Prostate gland (tissue), 2 donors: ENCODE measurements around the gene MUC6. TPM values are rescaled to one million over a fixed set of nuclear protein-coding genes. Genes with fewer than 3 reads are reported as not detected.

Source experiments
- DNase-seq: peaks from one replicate; pipeline ENCODE4 v3.0.0-alpha.2; 2019; ENCODE audit warnings: low spot score
- H3K27ac ChIP-seq, 2 donors: fragments of 200-600 bp; sonication (generic); 2 replicates each; pipeline ENCODE4 v1.5.1; 2017 to 2019
- H3K27me3 ChIP-seq: fragments of 200-600 bp; sonication (generic); replicated peaks from 2 replicates; pipeline ENCODE4 v1.5.1; 2019; ENCODE audit not compliant: insufficient read depth
- H3K36me3 ChIP-seq, 2 donors: fragments of 200-600 bp; sonication (generic); 1 replicate in 1 of 2; 2 replicates in 1 of 2; pipeline versions ENCODE4 v1.5.1 to v1.8.1; 2017 to 2019
- H3K4me1 ChIP-seq: fragments of 200-600 bp; sonication (generic); replicated peaks from 2 replicates; pipeline ENCODE4 v1.5.1; 2019
- H3K4me3 ChIP-seq, 2 donors: fragments of 200-600 bp; sonication (generic); 2 replicates each; pipeline ENCODE4 v1.5.1; 2017 to 2019
- H3K9me3 ChIP-seq: fragments of 200-600 bp; sonication (generic); 2 replicates; pipeline ENCODE4 v1.5.1; 2017
- CTCF ChIP-seq, 4 experiments: fragments of 200-600 bp in 2 of 4; fragments of 450-650 bp in 2 of 4; sonication (generic) in 2 of 4; IDR thresholded peaks; 1 replicate in 3 of 4; 2 replicates in 1 of 4; pipeline ENCODE4 v1.5.1; 2016 to 2019; ENCODE audit warnings: antibody characterized with exemption in 4 of 4, mild to moderate bottlenecking in 2 of 4, moderate library complexity in 2 of 4
- POLR2A ChIP-seq: fragments of 450-650 bp; IDR thresholded peaks from one replicate; pipeline ENCODE4 v1.6.1; 2016; ENCODE audit warnings: antibody characterized with exemption, mild to moderate bottlenecking
- POLR2AphosphoS5 ChIP-seq: sonication (generic); formaldehyde crosslinking; IDR thresholded peaks from one replicate; pipeline ENCODE4 v1.6.1; 2017; ENCODE audit warnings: antibody characterized with exemption
- WGBS: methylation state at CpG from one replicate; pipeline ENCODE4 v1.1.5; 2018; 5-methylcytosine and 5-hydroxymethylcytosine counted together
- intact Hi-C: fragments of 100-400 bp; cut with DNase I; formaldehyde crosslinking; loops from one replicate; pipeline ENCODE4 v1.14.2; 2022
- total RNA-seq, 2 donors: library from RNA; depleted of rRNA; stranded (reverse); fragments of >200 nt; gene quantifications; one replicate each; pipeline ENCODE4 v1.1.0, GENCODE V29; 2016

The MUC6 gene
- total RNA-seq, 2 donors from 2014 or later = 0.74 to 2.3 TPM

- Histone ChIP-seq H3K4me1 (no peaks in the 10 kb centered on the region), H3K36me3 (no peaks in the 10 kb centered on the region), H3K4me3 (no peak overlapping the region), H3K27ac (no peak overlapping the region), H3K27me3 (no peaks in the 10 kb centered on the region), H3K9me3 (no peaks in the 10 kb centered on the region)
- WGBS = 53% methylated on average over 20 of the region's 20 CpGs
- DNase-seq = no peak
- TF ChIP-seq CTCF (IDR thresholded peaks at IDR 0.05) (no peak), POLR2AphosphoS5 (no peak), POLR2A (no peak)
- intact Hi-C loops = no loop called here
Measured at GRCh38 chr11:1043563-1044096, 7.1 kb upstream of the MUC6 start.

- H3K27me3 ChIP-seq = no peaks in the 10 kb centered on the region
- DNase-seq = no peak
- no peaks in the 10 kb centered on the region for H3K4me1 ChIP-seq
- H3K36me3 ChIP-seq = no peaks in the 10 kb centered on the region
- no peaks in the 10 kb centered on the region for H3K9me3 ChIP-seq
- H3K27ac ChIP-seq = no peak overlapping the region
- no peak overlapping the region for H3K4me3 ChIP-seq
- no peak for TF ChIP-seq CTCF (IDR thresholded peaks at IDR 0.05)
- TF ChIP-seq POLR2AphosphoS5 = no peak
- TF ChIP-seq POLR2A = no peak
- 85% methylated on average over 22 of the region's 26 CpGs for WGBS
- intact Hi-C loops = no loop called here
Measured at GRCh38 chr11:1042626-1043562, 6.4 kb upstream of the MUC6 start.

- TF ChIP-seq POLR2A (no peak), CTCF (IDR thresholded peaks at IDR 0.05) (no peak), POLR2AphosphoS5 (no peak)
- 63% methylated on average over 18 of the region's 18 CpGs for WGBS
- H3K4me1 ChIP-seq = no peaks in the 10 kb centered on the region
- DNase-seq = no peak
- no peaks in the 10 kb centered on the region for H3K36me3 ChIP-seq
- H3K4me3 ChIP-seq = no peak overlapping the region
- intact Hi-C loops = no loop called here
- H3K27ac ChIP-seq = no peak overlapping the region
- H3K9me3 ChIP-seq = no peaks in the 10 kb centered on the region
- no peaks in the 10 kb centered on the region for H3K27me3 ChIP-seq
Measured at GRCh38 chr11:1041936-1042608, 5.6 kb upstream of the MUC6 start.

GRCh38 chr11:1041471-1041870, 5.0 kb upstream of the MUC6 start:
- 70% methylated on average over 9 of the region's 9 CpGs for WGBS
- Histone ChIP-seq H3K27me3 (no peaks in the 10 kb centered on the region), H3K9me3 (no peaks in the 10 kb centered on the region), H3K4me3 (no peak overlapping the region), H3K36me3 (no peaks in the 10 kb centered on the region), H3K27ac (no peak overlapping the region), H3K4me1 (no peaks in the 10 kb centered on the region)
- TF ChIP-seq POLR2A (no peak), POLR2AphosphoS5 (no peak), CTCF (IDR thresholded peaks at IDR 0.05) (no peak)
- intact Hi-C loops = no loop called here
- DNase-seq = no peak
